SW480 (cell line): ENCODE measurements around the gene SLMAP.

ENCODE experiments used
- DNase-seq: peaks from one replicate; pipeline ENCODE4 v3.0.0-alpha.2; 2016; ENCODE audit warnings: low spot score

SLMAP gene

GRCh38 chr3:57890874-57891273 lies 134.8 kb downstream of the SLMAP start:
- no peak for DNase-seq

- no peak for DNase-seq
These were observed 136.3 kb downstream of the SLMAP start for GRCh38 chr3:57892423-57892822.

DNA sequence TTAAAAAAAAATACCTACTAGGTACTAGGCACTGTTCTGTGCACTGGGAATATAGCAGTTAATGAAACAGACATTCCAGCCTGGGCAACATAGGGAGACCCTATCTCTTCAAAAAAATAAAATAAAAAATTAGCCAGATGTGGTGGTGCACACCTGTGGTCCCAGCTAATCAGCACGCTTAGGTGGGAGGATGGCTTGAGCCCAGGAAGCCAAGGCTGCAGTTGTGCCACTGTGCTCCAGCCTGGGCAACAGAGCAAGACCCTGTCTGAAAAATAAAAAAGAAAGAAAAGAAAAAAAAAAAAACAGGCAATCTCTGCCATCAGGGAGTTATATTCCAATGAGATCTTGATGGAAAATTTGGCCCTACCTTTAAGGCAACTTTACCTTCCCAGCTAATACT lies 137.0 kb downstream of the SLMAP start:
- no peak for DNase-seq

- no peak for DNase-seq
These were observed 137.6 kb downstream of the SLMAP start for GRCh38 chr3:57893668-57894067.

- DNase-seq = no peak
These were observed 139.9 kb downstream of the SLMAP start for GRCh38 chr3:57896031-57896430.

DNA sequence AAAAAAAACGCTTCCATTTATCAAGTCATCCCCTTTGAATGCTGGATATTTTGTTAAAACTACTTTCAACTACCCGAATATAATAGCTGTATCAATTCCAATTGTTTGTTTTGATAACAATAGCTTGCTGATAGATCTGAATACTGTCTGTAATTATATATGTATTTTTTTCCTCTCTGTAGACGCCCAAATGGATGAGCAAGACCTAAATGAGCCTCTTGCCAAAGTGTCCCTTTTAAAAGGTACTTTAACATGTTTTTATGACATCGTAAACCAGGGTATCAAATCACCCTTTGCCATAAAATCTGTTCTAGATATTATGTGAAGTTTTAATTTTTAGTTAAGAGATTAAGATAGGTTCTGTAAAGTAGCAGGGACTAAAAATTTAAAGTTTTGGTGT lies 140.6 kb downstream of the SLMAP start:
- DNase-seq = no peak

DNA sequence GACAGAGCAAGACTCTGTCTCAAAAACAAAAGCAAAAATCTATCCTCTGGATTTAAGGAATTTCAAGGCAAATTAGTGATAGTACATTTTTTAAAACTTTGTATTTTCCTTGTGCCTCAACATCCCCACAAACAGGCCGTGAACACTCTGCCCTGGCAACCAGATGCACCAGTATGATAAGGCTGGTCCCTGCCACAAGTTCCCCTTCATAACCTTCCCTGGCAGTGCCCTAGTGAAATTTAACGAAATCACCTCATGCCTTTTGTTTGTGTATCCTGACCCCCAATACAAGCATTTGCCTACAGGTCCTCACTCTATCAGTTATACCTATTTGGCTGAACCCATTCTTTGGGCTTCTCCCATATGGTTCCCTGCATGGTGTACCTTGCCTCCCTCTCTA lies 144.7 kb downstream of the SLMAP start:
- no peak for DNase-seq

- DNase-seq = no peak
These were observed 147.2 kb downstream of the SLMAP start for GRCh38 chr3:57903124-57903890.

DNA sequence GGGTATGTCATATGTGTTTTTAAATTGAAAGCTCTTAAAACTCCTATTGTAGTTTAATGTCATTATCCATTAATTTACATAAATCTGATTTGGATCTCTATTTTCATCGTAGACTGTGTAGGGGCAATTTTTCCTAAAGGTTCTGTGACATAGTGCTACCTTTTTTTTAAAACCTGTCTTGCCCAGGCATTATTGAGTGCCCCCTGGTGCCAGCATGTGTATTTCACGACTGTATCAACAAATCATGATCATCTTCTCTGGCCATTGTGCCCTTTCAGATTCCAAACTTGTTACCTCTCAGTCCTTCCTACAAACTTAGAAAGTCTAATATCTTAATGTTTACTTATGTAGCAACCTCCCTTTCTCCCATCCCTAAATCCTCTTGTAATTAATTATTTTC lies 154.9 kb downstream of the SLMAP start:
- peak; percentile 58 for DNase-seq

DNA sequence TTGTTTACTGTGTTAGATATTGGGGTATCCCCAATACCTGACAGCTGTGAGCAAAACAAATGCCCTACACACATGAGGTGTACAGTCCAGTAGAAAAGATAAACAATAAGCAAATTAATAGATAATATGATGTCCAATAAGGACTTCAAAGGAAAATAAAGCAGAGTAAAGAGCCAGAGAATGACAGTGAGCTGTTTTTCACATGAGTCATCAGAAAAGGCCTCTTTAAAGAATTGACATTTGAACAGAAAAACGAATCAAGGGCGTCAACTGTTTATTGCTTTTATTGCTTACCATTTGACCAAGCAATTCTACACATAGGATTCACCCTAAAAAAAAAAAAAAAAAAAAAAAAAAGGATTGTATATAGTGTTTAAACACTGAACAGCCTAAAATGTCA lies 155.5 kb downstream of the SLMAP start:
- DNase-seq = peak; percentile 68

- no peak for DNase-seq
These were observed 161.5 kb downstream of the SLMAP start for GRCh38 chr3:57917601-57918000.

DNA sequence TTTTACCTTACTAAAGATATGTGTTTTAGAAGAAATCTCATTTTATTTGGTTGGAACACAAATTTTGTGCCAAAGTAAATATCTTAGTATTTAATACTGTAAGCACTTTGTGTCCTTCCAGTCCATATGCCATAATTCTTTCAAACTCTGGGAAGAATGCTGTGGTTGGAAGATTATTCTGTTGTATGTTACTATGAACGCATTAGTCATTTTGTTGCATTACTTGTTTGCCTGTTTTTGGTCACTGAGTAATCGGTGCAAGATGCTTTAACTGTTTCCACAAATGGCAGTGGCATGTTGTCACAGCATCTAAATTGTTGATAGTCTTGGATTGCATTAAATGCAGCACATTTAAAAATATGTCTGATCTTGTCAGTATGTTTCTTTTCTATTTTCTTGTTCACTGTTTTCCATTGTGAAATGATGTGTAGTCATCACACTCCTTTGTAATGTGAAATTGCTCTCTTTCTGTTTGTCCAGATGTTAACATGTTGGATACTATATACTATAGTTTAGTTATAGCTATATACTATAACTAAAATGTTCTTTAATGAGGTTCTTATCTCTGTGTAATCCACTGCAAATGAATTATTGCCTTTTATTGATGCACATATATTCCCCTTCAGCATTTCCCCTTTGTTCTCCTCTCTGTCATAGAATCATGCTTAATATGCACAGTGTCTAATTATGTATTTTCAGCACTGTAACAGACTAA lies 162.2 kb downstream of the SLMAP start:
- no peak for DNase-seq

DNA sequence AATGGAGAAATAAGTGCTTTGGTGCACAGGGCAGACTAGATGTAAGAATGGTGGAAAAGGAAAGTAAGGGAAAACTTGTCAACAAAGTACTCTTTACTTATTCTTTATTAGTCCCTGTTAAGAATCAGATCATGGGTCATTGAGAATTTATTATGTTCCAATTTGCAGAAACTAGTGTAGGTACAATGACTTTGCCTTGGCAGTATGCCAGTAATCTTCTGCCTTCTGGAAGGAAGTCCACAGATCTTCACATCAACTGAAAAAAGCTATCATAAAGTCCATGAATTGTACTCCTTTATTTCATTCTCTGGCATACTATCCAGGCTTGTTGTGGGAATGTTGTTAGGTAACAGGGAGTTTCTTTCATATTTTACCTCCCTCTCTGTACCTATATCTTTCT lies 163.9 kb downstream of the SLMAP start:
- no peak for DNase-seq

DNA sequence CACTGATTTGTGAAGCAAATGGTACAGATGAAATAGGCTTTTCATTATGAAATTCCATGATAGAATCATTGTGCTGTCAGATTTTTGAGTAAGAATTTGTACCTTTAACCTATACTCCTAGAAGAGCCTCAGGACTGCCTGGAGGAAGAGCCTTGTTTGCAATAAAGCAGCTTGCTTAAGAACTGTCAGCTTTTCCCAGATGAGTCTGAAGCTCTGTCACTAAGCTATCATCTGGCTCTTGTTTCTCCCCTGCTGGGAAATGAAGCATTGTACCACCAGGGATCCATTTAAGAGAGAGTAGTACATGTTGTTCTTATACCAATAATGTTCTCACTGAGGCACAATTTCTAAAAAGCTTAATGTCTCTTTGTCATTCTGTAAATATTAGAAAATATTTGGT lies 167.0 kb downstream of the SLMAP start:
- no peak for DNase-seq

GRCh38 chr3:57923752-57924151 lies 167.6 kb downstream of the SLMAP start:
- no peak for DNase-seq

GRCh38 chr3:57927166-57927565 lies 171.1 kb downstream of the SLMAP start:
- DNase-seq = no peak

DNA sequence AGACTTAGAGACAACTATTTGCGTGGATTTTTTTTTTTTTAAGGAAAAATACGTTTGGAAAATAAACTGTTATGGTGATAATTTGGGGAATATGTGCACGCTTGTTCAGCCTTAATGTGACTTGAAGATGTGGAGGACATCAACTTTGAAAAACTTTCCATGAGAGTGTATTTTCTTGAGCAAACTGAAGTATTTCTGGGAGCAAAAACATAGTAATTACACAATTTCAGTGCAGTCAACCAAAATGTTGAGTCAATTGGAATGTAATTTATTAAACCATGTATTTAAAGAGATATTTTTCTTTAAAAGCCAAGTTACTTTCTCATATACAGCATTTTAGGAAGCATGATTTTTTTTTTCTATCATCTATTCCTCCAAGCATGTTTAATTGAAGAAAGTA lies 171.8 kb downstream of the SLMAP start:
- DNase-seq = no peak

DNA sequence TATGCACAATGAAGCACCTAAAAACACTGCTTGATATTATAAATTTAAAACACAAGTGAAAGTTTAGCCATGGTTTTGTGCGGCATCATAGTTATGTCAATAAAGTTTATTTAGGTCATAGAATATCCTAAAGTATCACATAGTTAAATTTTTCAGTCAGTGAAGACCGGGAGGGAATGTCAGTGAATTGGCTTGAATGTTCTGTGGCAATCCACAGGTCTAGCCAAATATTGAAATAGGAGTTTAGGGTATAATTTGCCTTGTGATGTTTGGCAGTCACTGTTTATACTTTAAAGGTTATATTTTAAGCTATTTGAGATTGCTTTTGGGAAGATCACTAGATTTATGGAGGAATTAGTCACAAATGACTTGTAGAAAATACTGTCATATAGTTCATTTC lies 172.4 kb downstream of the SLMAP start:
- DNase-seq = no peak

DNA sequence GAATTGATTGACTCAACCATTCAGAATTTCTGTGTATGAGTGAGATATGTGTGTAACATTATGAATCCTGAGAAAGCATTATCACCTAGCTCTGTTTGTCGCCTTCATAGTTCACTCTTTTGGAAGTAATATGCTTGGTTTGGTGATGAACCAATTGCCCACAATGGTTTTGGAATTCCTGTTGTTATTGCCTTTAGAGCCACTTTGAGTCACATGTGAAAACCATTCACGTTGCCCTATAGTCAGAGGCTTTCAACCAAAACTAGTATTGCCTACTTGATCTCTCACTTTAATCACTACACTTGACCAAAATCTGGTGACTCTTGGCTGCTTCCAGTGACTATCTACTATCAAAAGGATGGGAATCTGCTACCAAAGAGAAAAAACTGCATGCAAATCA lies 173.9 kb downstream of the SLMAP start:
- DNase-seq = no peak

DNA sequence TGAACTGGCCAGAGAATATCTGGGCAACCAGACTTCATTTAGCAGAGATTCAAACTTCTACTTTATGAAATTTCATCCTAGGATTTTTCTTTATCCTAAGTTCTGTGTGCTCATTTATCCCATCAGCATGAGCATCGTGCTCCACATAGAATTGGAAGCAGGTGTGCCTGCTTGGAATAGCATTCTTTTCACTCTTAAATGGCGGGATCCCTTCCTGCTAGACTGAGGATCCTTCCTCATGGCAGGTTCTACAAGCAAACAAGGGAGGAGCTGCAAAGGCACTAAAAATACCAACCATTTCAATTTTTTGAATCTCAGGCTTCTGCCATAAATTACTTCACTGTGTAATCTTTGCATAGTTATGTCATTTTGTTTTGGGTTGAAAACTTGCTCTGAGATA lies 177.5 kb downstream of the SLMAP start:
- no peak for DNase-seq

DNA sequence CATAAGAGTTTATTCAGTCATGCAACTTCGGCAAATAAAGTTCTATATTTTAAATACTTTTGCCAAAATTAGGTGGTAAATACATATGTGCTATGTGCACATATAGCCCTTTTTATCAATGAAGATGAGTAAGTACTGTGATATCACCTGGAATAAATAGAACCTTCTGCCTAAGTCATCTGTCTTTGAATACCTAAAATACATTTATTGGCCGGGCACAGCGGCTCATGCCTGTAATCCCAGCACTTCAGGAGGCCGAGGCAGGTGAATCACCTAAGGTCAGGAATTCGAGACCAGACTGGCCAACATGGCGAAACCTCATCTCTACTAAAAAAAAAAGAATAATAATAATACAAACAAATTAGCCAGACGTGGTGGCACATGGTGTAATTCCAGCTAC lies 178.3 kb downstream of the SLMAP start:
- no peak for DNase-seq

- no peak for DNase-seq
These were observed 179.4 kb downstream of the SLMAP start for GRCh38 chr3:57935539-57935938.

DNA sequence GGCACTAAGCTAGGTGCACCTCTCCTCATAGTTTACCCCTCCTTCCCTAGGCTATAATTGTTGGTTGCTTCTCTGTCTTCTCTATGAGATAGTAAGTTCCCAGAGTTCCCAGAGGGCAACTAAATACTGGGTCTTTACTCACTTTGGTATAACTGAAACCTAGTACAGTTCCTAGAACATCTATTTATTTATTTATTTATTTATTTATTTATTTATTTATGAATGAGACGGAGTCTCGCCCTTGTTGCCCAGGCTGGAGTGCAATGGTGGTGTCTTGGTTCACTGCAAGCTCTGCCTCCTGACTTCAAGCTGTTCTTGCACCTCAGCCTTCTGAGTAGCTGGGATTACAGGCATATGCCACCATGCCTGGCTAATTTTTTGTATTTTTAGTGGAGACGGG lies 181.0 kb downstream of the SLMAP start:
- no peak for DNase-seq

GRCh38 chr3:57939775-57940174 lies 183.7 kb downstream of the SLMAP start:
- DNase-seq = no peak
